ENCODE data around the gene TMED5.

TMED5 gene

DNA sequence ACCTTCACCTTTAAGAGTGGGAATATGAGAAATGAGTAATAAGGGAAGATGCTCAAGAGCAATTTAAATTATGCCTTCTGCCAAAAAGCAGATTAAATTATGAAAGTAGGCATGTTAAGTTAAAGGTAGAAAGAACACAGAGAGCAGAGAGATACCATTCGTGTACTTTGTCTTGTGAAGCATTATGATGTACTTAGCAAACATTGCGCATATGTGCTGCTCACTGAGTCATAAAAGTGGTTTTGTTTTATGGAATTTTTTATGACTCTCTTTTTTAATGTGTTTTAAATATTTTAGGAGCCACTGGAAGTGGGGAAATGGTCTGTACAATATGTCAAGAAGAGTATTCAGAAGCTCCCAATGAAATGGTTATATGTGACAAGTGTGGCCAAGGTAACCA is 65.8 kb downstream of the TMED5 start:
- DNase-seq, result no peak

- DNase-seq, result no peak
Measured at GRCh38 chr1:93113127-93113526, 67.1 kb downstream of the TMED5 start.

GRCh38 chr1:93111561-93111960 is 68.7 kb downstream of the TMED5 start:
- no peak for DNase-seq

- no peak for DNase-seq
Measured at GRCh38 chr1:93111065-93111464, 69.1 kb downstream of the TMED5 start.

GRCh38 chr1:93109578-93109977 is 70.6 kb downstream of the TMED5 start:
- DNase-seq, result no peak

- no peak for DNase-seq
Measured at GRCh38 chr1:93108335-93108734, 71.9 kb downstream of the TMED5 start.

GRCh38 chr1:93107395-93107794 is 72.8 kb downstream of the TMED5 start:
- DNase-seq, result no peak

DNA sequence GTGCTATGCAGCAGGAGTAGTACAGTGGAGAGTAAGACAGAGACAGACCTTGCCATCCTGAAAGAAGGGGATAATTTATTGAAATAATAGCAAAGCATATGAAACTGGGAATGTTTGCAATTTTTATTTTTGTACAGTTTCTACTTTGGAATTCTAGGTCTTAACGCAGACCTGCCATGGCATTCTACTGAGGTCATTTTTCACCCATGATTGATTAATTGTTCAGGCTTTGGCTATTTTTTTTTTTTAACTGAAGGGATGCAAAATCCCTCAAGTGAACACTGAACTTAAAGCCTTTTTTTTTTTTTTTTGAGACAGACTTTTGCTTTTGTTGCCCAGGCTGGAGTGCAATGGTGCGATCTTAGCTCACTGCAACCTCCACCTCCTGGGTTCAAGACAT is 74.0 kb downstream of the TMED5 start:
- no peak for DNase-seq

- DNase-seq, result no peak
Measured at GRCh38 chr1:93102142-93102541, 78.1 kb downstream of the TMED5 start.
